H9 (cell line): ENCODE data around the gene SELENOW. TPM values are rescaled to one million over a fixed set of nuclear protein-coding genes. Genes with fewer than 3 reads are reported as not detected.

ENCODE experiments used
- DNase-seq: peaks from one replicate; pipeline ENCODE4 v3.0.0-alpha.2; 2017
- H2AFZ ChIP-seq: one replicate; pipeline ENCODE4 v1.6.1; 2013; ENCODE audit warnings: mild to moderate bottlenecking, low read length, control low read depth, moderate library complexity
- H2AK5ac ChIP-seq: 2 replicates; pipeline ENCODE4 v1.6.1; 2013; ENCODE audit warnings: low read length, control low read depth, mixed read lengths; ENCODE audit not compliant: insufficient read length
- H2BK120ac ChIP-seq: one replicate; pipeline ENCODE4 v1.6.1; 2013; ENCODE audit warnings: low read depth, mild to moderate bottlenecking, low read length, control low read depth, inconsistent platforms; ENCODE audit not compliant: poor library complexity, severe bottlenecking
- H2BK12ac ChIP-seq: 2 replicates; pipeline ENCODE4 v1.6.1; 2013; ENCODE audit warnings: low read length, control low read depth, mixed read lengths, low read depth; ENCODE audit not compliant: insufficient read length
- H2BK15ac ChIP-seq: 2 replicates; pipeline ENCODE4 v1.6.1; 2013; ENCODE audit warnings: low read depth, low read length, control low read depth
- H2BK20ac ChIP-seq: one replicate; pipeline ENCODE4 v1.6.1; 2013; ENCODE audit warnings: low read depth, mild to moderate bottlenecking, low read length, control low read depth, inconsistent platforms; ENCODE audit not compliant: poor library complexity, severe bottlenecking
- H2BK5ac ChIP-seq: 2 replicates; pipeline ENCODE4 v1.6.1; 2013; ENCODE audit warnings: low read length, control low read depth, mixed read lengths; ENCODE audit not compliant: insufficient read length
- H3K14ac ChIP-seq: 2 replicates; pipeline ENCODE4 v1.6.1; 2013; ENCODE audit warnings: low read length, control low read depth; ENCODE audit not compliant: insufficient read depth
- H3K18ac ChIP-seq: 2 replicates; pipeline ENCODE4 v1.6.1; 2013; ENCODE audit warnings: low read depth, mild to moderate bottlenecking, mixed read lengths, low read length, control low read depth; ENCODE audit not compliant: insufficient read length
- H3K23ac ChIP-seq: 2 replicates; pipeline ENCODE4 v1.6.1; 2013; ENCODE audit warnings: low read length, control low read depth, mixed read lengths, low read depth; ENCODE audit not compliant: insufficient read length
- H3K23me2 ChIP-seq: 2 replicates; pipeline ENCODE4 v1.6.1; 2013; ENCODE audit warnings: low read depth, mild to moderate bottlenecking, mixed read lengths, low read length, control low read depth; ENCODE audit not compliant: insufficient read length, poor library complexity, severe bottlenecking
- H3K27ac ChIP-seq: 2 replicates; pipeline ENCODE4 v1.5.1; 2013; ENCODE audit warnings: low read length, control low read depth, mixed read lengths, low read depth; ENCODE audit not compliant: insufficient read length
- H3K27me3 ChIP-seq: 2 replicates; pipeline ENCODE4 v1.6.1; 2013; ENCODE audit warnings: low read length, control low read depth, inconsistent platforms; ENCODE audit not compliant: insufficient read depth
- H3K4ac ChIP-seq: 2 replicates; pipeline ENCODE4 v1.6.1; 2013; ENCODE audit warnings: low read depth, mild to moderate bottlenecking, control low read depth, inconsistent platforms, low read length, moderate library complexity
- H3K4me1 ChIP-seq: 2 replicates; pipeline ENCODE4 v1.6.1; 2013; ENCODE audit warnings: low read length, control low read depth, inconsistent platforms; ENCODE audit not compliant: insufficient read depth
- H3K4me2 ChIP-seq: 2 replicates; pipeline ENCODE4 v1.6.1; 2013; ENCODE audit warnings: low read length, control low read depth, mixed read lengths; ENCODE audit not compliant: insufficient read length, insufficient read depth
- H3K56ac ChIP-seq: 2 replicates; pipeline ENCODE4 v1.6.1; 2013; ENCODE audit warnings: low read depth, mild to moderate bottlenecking, mixed read lengths, low read length, control low read depth; ENCODE audit not compliant: insufficient read length
- H3K79me1 ChIP-seq: 2 replicates; pipeline ENCODE4 v1.6.1; 2013; ENCODE audit warnings: low read depth, mild to moderate bottlenecking, moderate library complexity, low read length, control low read depth, inconsistent platforms; ENCODE audit not compliant: insufficient read depth, poor library complexity, severe bottlenecking
- H3K79me2 ChIP-seq: 2 replicates; pipeline ENCODE4 v1.6.1; 2013; ENCODE audit warnings: low read length, control low read depth, inconsistent platforms; ENCODE audit not compliant: insufficient read depth
- H3K9ac ChIP-seq: 2 replicates; pipeline ENCODE4 v1.6.1; 2013; ENCODE audit warnings: low read length, control low read depth, mixed read lengths; ENCODE audit not compliant: insufficient read length; ENCODE audit errors: extremely low read depth
- H3K9me3 ChIP-seq: one replicate; pipeline ENCODE4 v1.6.1; 2013; ENCODE audit warnings: low read depth, low read length, inconsistent platforms; ENCODE audit not compliant: control insufficient read depth
- H3T11ph ChIP-seq: one replicate; pipeline ENCODE4 v1.6.1; 2013; ENCODE audit warnings: mild to moderate bottlenecking, low read length, control low read depth, inconsistent platforms
- H4K20me1 ChIP-seq: one replicate; pipeline ENCODE4 v1.6.1; 2013; ENCODE audit not compliant: control insufficient read depth, insufficient read length, insufficient read depth
- H4K5ac ChIP-seq: 2 replicates; pipeline ENCODE4 v1.6.1; 2013; ENCODE audit warnings: low read depth, mild to moderate bottlenecking, mixed read lengths, low read length, control low read depth; ENCODE audit not compliant: insufficient read length
- H4K8ac ChIP-seq: replicated peaks from 2 replicates; pipeline ENCODE4 v1.6.1; 2013; ENCODE audit warnings: low read length, control low read depth, mixed read lengths, low read depth; ENCODE audit not compliant: insufficient read length
- H4K91ac ChIP-seq: 2 replicates; pipeline ENCODE4 v1.6.1; 2013; ENCODE audit warnings: low read depth, mild to moderate bottlenecking, moderate library complexity, mixed read lengths, low read length, control low read depth; ENCODE audit not compliant: insufficient read length
- H3K27ac Mint-ChIP-seq, 3 experiments: 2 replicates in 2 of 3; 3 replicates in 1 of 3; pipeline ENCODE4 v1.8.0; 2020 to 2021; ENCODE audit warnings: mixed read lengths in 3 of 3, mild to moderate bottlenecking in 1 of 3, moderate library complexity in 1 of 3
- H3K27me3 Mint-ChIP-seq: 2 replicates; pipeline ENCODE4 v1.8.0; 2021; ENCODE audit warnings: low read depth, mild to moderate bottlenecking, moderate library complexity, mixed read lengths
- H3K36me3 Mint-ChIP-seq, 3 experiments: 2 replicates in 2 of 3; 3 replicates in 1 of 3; pipeline ENCODE4 v1.8.0; 2020 to 2021; ENCODE audit warnings: low read depth in 3 of 3, mixed read lengths in 3 of 3; ENCODE audit not compliant: insufficient read depth in 1 of 3
- H3K4me1 Mint-ChIP-seq, 2 experiments: 2 replicates each; pipeline ENCODE4 v1.8.0; 2020; ENCODE audit warnings: mixed read lengths in 2 of 2
- H3K4me3 Mint-ChIP-seq, 2 experiments: 2 replicates in 1 of 2; 3 replicates in 1 of 2; pipeline ENCODE4 v1.8.0; 2020 to 2021; ENCODE audit warnings: mild to moderate bottlenecking in 2 of 2, mixed read lengths in 2 of 2, moderate library complexity in 1 of 2
- H3K9me3 Mint-ChIP-seq, 2 experiments: 2 replicates in 1 of 2; 3 replicates in 1 of 2; pipeline ENCODE4 v1.8.0; 2020; ENCODE audit warnings: mild to moderate bottlenecking in 2 of 2, mixed read lengths in 2 of 2, moderate library complexity in 1 of 2
- WGBS: extraction: QIAGEN DNeasy Blood & Tissue Kit; methylation state at CpG from one replicate; pipeline ENCODE4 v1.1.7; 2013; ENCODE audit warnings: missing lambda C conversion rate, low lambda C conversion rate, mixed read lengths; ENCODE audit not compliant: insufficient read length; ENCODE audit errors: extremely low coverage; 5-methylcytosine and 5-hydroxymethylcytosine counted together
- total RNA-seq: library from RNA; stranded (reverse); gene quantifications from 2 replicates; pipeline ENCODE4 v1.2.1, GENCODE V29; 2021
- TF ChIP-seq, protein P1 (sequence below): fragments of 200-600 bp; sonication (generic); conservative IDR thresholded peaks from 3 replicates; pipeline ENCODE4 v1.8.0; 2021; ENCODE audit warnings: antibody characterized with exemption, mild to moderate bottlenecking

SELENOW gene
- total RNA-seq, 1 experiment from 2014 or later, result 388 TPM

DNA sequence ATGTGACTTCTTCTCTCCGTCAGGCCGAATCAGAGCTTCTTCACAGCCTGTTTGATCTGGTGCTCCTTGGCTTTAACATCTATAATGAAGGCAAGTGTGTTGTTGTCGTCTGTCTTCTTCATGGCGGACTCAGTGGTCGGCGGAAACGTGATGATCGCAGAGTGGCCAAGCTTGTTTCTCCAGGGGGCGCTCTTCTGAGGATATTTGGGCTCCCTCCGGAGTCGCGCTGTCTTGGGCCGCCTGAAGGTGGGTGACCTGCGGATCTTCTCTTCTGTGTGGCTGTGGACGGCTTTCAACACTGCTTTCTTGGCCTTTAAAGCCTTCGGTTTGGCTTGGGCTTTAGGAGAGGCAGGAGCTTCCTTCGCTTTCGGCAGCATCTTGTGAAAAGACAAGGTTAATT is 16.0 kb downstream of the SELENOW start:
- H3K27ac ChIP-seq, result no peak overlapping the region
- H3K23me2 ChIP-seq, result no peaks in the 10 kb centered on the region
- DNase-seq, result peak; percentile 65
- no peak overlapping the region for H3K56ac ChIP-seq
- H2BK120ac ChIP-seq, result no peak overlapping the region
- H3K4me2 ChIP-seq, result no peak overlapping the region
- H3K4me1 ChIP-seq, result no peaks in the 10 kb centered on the region
- no peaks in the 10 kb centered on the region for H3K79me1 ChIP-seq
- no peak overlapping the region for H4K91ac ChIP-seq
- no peaks in the 10 kb centered on the region for H3K9me3 ChIP-seq
- TF ChIP-seq, protein P1, sequence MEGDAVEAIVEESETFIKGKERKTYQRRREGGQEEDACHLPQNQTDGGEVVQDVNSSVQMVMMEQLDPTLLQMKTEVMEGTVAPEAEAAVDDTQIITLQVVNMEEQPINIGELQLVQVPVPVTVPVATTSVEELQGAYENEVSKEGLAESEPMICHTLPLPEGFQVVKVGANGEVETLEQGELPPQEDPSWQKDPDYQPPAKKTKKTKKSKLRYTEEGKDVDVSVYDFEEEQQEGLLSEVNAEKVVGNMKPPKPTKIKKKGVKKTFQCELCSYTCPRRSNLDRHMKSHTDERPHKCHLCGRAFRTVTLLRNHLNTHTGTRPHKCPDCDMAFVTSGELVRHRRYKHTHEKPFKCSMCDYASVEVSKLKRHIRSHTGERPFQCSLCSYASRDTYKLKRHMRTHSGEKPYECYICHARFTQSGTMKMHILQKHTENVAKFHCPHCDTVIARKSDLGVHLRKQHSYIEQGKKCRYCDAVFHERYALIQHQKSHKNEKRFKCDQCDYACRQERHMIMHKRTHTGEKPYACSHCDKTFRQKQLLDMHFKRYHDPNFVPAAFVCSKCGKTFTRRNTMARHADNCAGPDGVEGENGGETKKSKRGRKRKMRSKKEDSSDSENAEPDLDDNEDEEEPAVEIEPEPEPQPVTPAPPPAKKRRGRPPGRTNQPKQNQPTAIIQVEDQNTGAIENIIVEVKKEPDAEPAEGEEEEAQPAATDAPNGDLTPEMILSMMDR, result peak; percentile 69
- H3T11ph ChIP-seq, result no peak overlapping the region
- no CpG with 5 or more reads among the region's 18 CpGs for WGBS
- no peak overlapping the region for H3K4ac ChIP-seq
- no peak overlapping the region for H2BK5ac ChIP-seq
- no peak overlapping the region for H2BK20ac ChIP-seq
- H3K23ac ChIP-seq, result no peak overlapping the region
- no peak overlapping the region for H4K5ac ChIP-seq
- H4K8ac ChIP-seq, result no peak overlapping the region
- H4K20me1 ChIP-seq, result no peaks in the 10 kb centered on the region
- no peak overlapping the region for H2AFZ ChIP-seq
- no peak overlapping the region for H3K14ac ChIP-seq
- Mint-ChIP-seq H3K4me3 (no peak overlapping the region; a peak in 1 of 5 replicates), H3K27me3 (peaks cover 2% of the 10 kb centered on the region; the same call in 1 of the 2 replicates), H3K9me3 (peaks cover 7 to 11% of the 10 kb centered on the region in 2 experiments), H3K36me3 (peaks cover 0 to 5% (median 3%) of the 10 kb centered on the region in 3 experiments; a peak in 2 of 7 replicates), H3K4me1 (peaks cover 10 to 14% of the 10 kb centered on the region in 2 experiments), H3K27ac (no peak overlapping the region)
- H3K79me2 ChIP-seq, result no peaks in the 10 kb centered on the region
- no peak overlapping the region for H2BK15ac ChIP-seq
- H3K9ac ChIP-seq, result no peak overlapping the region
- no peak overlapping the region for H3K18ac ChIP-seq
- H3K27me3 ChIP-seq, result no peaks in the 10 kb centered on the region
- H2BK12ac ChIP-seq, result no peak overlapping the region
- no peak overlapping the region for H2AK5ac ChIP-seq
